Activated B cell treated with CpG ODN at 0.5 μM for 24 hours (primary cell): Measurements from ENCODE around the gene TRIM52. TPM values are rescaled to one million over a fixed set of nuclear protein-coding genes. Genes with fewer than 3 reads are reported as not detected.
A peak's percentile ranks its signal among the peaks of the same experiment; 100 is the strongest.
"Not testable (repeated sequence)": the region's sequence is repeated elsewhere in the genome, so short reads cannot be mapped to it uniquely, and the experiment has no call there.

Experiments used
- ATAC-seq: fragments of 200-7000 bp; cut with Tn5 transposase; one replicate; pipeline ENCODE4 v1.10.0; 2021; ENCODE audit warnings: low read depth, mild to moderate bottlenecking, moderate library complexity
- CTCF ChIA-PET: fragments of 350-600 bp; sonication (Branson Sonifier 250); formaldehyde crosslinking; loops from one replicate; lab custom pipeline; 2021; ENCODE audit warnings: antibody characterized with exemption; lab: Charles Lee
- POLR2A ChIA-PET: fragments of 350-600 bp; sonication (Branson Sonifier 250); formaldehyde crosslinking; loops from one replicate; lab custom pipeline; 2021; ENCODE audit warnings: antibody characterized with exemption; lab: Charles Lee
- DNase-seq: peaks from one replicate; pipeline ENCODE4 v3.0.0; 2022
- H3K27ac Mint-ChIP-seq: one replicate; pipeline ENCODE4 v1.8.0; 2020; ENCODE audit warnings: mixed read lengths
- H3K27me3 Mint-ChIP-seq: one replicate; pipeline ENCODE4 v1.8.0; 2021; ENCODE audit warnings: mixed read lengths
- H3K36me3 Mint-ChIP-seq: one replicate; pipeline ENCODE4 v1.8.0; 2021; ENCODE audit warnings: low read depth, mixed read lengths
- H3K4me1 Mint-ChIP-seq: one replicate; pipeline ENCODE4 v1.8.0; 2021; ENCODE audit warnings: mixed read lengths
- H3K4me3 Mint-ChIP-seq: one replicate; pipeline ENCODE4 v1.8.0; 2020; ENCODE audit warnings: mild to moderate bottlenecking, mixed read lengths
- H3K9me3 Mint-ChIP-seq: one replicate; pipeline ENCODE4 v1.8.0; 2020; ENCODE audit warnings: mixed read lengths
- CTCF ChIP-seq: fragments of 200-600 bp; IDR thresholded peaks from one replicate; pipeline ENCODE4 v1.8.0; 2022; ENCODE audit warnings: antibody characterized with exemption, mild to moderate bottlenecking
- intact Hi-C: fragments of 100-400 bp; cut with micrococcal nuclease; formaldehyde crosslinking; loops from one replicate; pipeline ENCODE4 v1.15.1; 2024
- total RNA-seq: library from RNA; stranded (reverse); gene quantifications from 2 replicates; pipeline ENCODE4 v1.2.3, GENCODE V29; 2022

Gene TRIM52
- total RNA-seq, result 30.9 and 36.9 TPM in 2 replicates

- peaks cover 48% of the 10 kb centered on the region for H3K4me1 Mint-ChIP-seq
- ChIA-PET CTCF (interaction anchor here (1.1 to 1.5 kb wide), 5 partner anchors 9 to 76 kb away, joined by 3 to 7 read pairs (median 5); partner anchors contain the start of gene RACK1), POLR2A (interaction anchor here (0.6 to 5.7 kb wide), 25 partner anchors 9 to 1637 kb away, joined by 3 to 144 read pairs (median 8); partner anchors contain the start of genes HNRNPH1, RACK1, TRIM41 and TRIM7)
- H3K4me3 Mint-ChIP-seq, result peak within 1 kb of the TSS; percentile 98
- peak; percentile 80 for ATAC-seq
- H3K36me3 Mint-ChIP-seq, result peaks cover 38% of the 10 kb centered on the region
- no peaks in the 10 kb centered on the region for H3K9me3 Mint-ChIP-seq
- TF ChIP-seq CTCF, result no peak
- intact Hi-C loops, result loop anchor here (1.0 to 5.0 kb wide), 10 partner anchors 15 to 969 kb away; partner anchors contain the start of genes MAPK9, MGAT1 and TRIM41
- peak; percentile 86 for DNase-seq
- no peaks in the 10 kb centered on the region for H3K27me3 Mint-ChIP-seq
- peak within 1 kb of the TSS; percentile 96 for H3K27ac Mint-ChIP-seq
Observed at GRCh38 chr5:181260720-181261319, at the start of gene TRIM52. Gene TRIM52 (minus strand): TSS chr5:181261143. CDS start chr5:181260813, 330 bp downstream.

GRCh38 chr5:181287331-181287730 lies 26.4 kb upstream of the TRIM52 start:
- H3K27ac Mint-ChIP-seq, result peak overlapping the region; percentile 89
- H3K9me3 Mint-ChIP-seq, H3K36me3 Mint-ChIP-seq, H3K27me3 Mint-ChIP-seq, intact Hi-C loops, DNase-seq: not testable (repeated sequence)
- ChIA-PET POLR2A (interaction anchor here (0.8 to 2.5 kb wide), 5 partner anchors 26 to 95 kb away, joined by 3 to 17 read pairs (median 3); partner anchors contain the start of genes RACK1 and TRIM52), CTCF (interaction anchor here (0.6 kb wide), 1 partner anchor 26 kb away, joined by 3 read pairs; no protein-coding TSS in a partner anchor)
- peak overlapping the region; percentile 39 for H3K4me3 Mint-ChIP-seq
- peak; percentile 56 for ATAC-seq
- H3K4me1 Mint-ChIP-seq, result peaks cover 23% of the 10 kb centered on the region

DNA sequence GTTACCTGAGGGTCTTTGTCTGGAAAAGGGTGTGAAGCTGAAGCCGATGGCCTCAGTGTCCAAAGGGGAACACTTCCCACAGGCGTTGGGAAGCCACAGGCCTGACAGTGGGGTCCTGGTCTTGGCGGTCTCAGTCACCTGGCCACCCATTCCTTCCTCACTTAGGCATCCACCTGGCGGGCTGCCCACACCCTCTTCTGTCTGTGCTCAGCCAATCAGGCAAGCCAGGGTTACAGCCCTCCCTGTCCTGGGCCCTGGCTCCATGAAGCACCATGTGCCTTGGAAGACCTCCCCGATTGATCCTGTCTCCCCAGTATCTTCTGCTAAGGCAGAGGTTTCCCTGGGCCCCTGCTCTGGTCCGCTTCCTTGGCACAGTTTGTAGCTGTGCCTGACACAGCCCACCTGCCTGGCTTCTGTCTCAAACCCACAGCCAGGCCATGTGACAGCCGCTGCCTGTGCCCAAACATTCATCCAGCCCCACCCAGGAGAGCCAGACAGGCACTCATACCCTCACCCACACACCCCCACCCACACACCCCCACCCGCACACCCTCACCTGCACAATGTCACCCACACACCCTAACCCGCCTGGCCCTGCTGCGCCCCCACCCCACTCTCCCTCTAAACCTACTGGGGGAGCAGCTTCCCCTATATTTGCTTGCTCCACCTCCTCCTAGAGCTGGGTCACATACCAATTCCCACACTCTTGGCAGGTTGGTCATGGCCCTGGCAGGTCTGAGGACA lies 25.2 kb upstream of the TRIM52 start:
- DNase-seq, ATAC-seq, H3K27me3 Mint-ChIP-seq, H3K4me3 Mint-ChIP-seq, H3K36me3 Mint-ChIP-seq, intact Hi-C loops, H3K27ac Mint-ChIP-seq, H3K9me3 Mint-ChIP-seq, CTCF ChIA-PET: not testable (repeated sequence)
- POLR2A ChIA-PET, result interaction anchor here (2.5 kb wide), 1 partner anchor 25 kb away, joined by 17 read pairs; the partner anchor contains the start of gene TRIM52
- H3K4me1 Mint-ChIP-seq, result peaks cover 23% of the 10 kb centered on the region

DNA sequence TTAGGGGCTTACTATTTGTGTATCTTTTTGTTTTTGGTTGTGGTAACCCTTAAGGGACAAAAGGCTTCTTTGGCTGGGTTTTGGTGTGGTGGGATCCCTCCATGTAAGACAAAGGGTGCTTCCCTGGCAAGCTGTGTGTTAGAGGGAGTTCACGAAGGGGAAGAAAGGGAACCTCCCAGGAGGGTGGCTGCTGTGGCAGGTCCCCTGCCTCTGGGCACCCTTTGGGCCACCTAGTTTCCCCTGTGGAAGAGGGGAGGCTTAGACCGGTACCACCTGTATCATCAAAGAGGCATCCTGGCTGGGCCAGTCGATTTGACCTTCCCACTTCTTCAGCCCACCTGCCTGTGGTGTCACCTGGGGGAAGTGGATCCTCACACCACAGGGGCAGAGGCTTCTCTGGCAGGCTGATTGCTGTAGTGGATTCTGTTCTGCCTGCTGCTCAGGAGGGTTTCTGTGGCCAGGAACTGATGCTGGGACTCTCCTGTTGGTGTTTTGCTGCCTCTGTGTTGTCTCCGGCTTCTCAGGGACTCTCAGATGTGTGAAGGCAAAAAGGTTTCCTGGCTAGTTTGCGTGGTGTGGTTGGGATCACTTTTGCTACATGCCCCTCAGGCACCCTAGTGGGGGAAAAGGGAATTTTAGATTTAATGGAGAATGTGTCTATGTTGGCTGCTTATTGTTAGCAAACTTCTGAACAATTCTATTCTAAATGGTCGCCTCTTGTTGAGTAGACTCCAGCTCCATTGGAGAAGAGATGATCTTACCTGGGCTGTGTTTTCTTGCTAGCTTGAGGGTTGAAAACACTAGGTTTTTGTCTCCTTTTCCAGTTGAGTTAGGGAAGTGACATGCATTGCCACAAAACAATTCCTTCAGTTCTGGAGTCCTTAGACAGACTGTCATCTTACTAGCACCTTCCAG lies 23.2 kb upstream of the TRIM52 start:
- ATAC-seq, intact Hi-C loops, POLR2A ChIA-PET, H3K27ac Mint-ChIP-seq, H3K9me3 Mint-ChIP-seq, H3K4me3 Mint-ChIP-seq, H3K27me3 Mint-ChIP-seq, DNase-seq, H3K36me3 Mint-ChIP-seq, CTCF ChIA-PET: not testable (repeated sequence)
- peaks cover 23% of the 10 kb centered on the region for H3K4me1 Mint-ChIP-seq

GRCh38 chr5:181283347-181283746 lies 22.4 kb upstream of the TRIM52 start:
- ChIA-PET CTCF (no interaction called here), POLR2A (no interaction called here)
- no peak overlapping the region for H3K4me3 Mint-ChIP-seq
- no peaks in the 10 kb centered on the region for H3K36me3 Mint-ChIP-seq
- no peak for TF ChIP-seq CTCF
- H3K4me1 Mint-ChIP-seq, result peaks cover 22% of the 10 kb centered on the region
- no peak overlapping the region for H3K27ac Mint-ChIP-seq
- no peaks in the 10 kb centered on the region for H3K27me3 Mint-ChIP-seq
- DNase-seq (no peak), ATAC-seq (no peak)
- intact Hi-C loops, result no loop called here
- H3K9me3 Mint-ChIP-seq, result no peaks in the 10 kb centered on the region

DNA sequence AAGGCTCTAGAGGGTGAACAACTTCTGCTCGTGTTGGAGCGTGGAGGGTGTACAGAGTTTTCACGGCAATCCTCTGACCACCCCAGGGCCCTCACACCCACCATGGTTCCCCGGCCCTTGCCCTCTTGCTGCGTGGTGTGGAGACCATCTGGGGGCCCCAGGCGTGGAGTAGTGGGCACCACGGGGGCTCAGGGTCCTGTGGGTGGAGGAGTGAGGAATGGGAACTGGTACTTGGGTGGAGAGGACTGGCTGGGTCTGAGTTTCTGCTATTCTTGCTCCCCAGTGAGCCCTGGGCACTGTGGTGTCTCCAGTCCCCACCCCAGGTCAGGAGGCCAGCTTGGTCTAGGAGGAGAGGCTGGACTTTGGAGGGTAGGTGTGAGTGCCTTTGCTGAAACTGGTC lies 21.9 kb upstream of the TRIM52 start:
- Mint-ChIP-seq H3K27me3 (no peaks in the 10 kb centered on the region), H3K27ac (no peak overlapping the region), H3K4me3 (no peak overlapping the region), H3K4me1 (peaks cover 17% of the 10 kb centered on the region), H3K9me3 (no peaks in the 10 kb centered on the region), H3K36me3 (no peaks in the 10 kb centered on the region)
- no peak for DNase-seq
- CTCF ChIA-PET, result no interaction called here
- no peak for TF ChIP-seq CTCF
- no peak for ATAC-seq
- intact Hi-C loops, result no loop called here
- POLR2A ChIA-PET, result no interaction called here

- H3K4me3 Mint-ChIP-seq, H3K27me3 Mint-ChIP-seq, POLR2A ChIA-PET, H3K27ac Mint-ChIP-seq, H3K36me3 Mint-ChIP-seq, intact Hi-C loops, ATAC-seq, CTCF ChIA-PET, H3K9me3 Mint-ChIP-seq, DNase-seq: not testable (repeated sequence)
- H3K4me1 Mint-ChIP-seq, result peaks cover 13% of the 10 kb centered on the region
Observed at GRCh38 chr5:181282415-181282814, 21.5 kb upstream of the TRIM52 start.
